Central memory CD4-positive, alpha-beta T cell (primary cell): Measurements from ENCODE around the gene SEMA5B.

Source experiments
- DNase-seq: peaks from one replicate; pipeline ENCODE4 v3.0.0; 2022

SEMA5B gene

DNA sequence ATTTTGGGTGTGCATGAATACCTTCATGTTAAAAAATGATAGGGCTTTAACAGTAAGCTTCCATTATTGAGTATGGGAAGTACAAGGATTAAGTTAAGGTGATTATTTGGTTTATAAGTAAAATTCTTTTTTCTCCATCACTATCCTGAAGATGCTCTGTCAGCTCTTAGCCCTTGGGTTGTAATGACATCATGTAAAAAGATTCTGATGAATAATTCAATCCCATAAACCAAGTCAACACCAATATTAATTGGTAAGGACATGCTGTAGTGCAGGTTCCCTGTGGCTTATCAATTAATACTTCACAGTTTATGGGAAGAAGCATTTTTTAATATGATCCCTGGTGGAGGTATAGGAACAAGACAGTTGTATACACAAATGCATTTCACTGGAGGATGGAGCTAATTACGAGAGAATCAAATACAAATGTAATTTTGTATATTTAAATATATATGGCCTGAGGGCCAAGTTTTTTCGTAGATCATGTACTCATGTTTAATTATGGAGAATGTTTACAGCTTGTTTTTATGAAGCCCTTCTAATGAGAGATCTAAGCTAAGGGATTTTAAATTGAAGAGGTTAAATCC, 145.1 kb downstream of the SEMA5B start:
- no peak for DNase-seq

DNA sequence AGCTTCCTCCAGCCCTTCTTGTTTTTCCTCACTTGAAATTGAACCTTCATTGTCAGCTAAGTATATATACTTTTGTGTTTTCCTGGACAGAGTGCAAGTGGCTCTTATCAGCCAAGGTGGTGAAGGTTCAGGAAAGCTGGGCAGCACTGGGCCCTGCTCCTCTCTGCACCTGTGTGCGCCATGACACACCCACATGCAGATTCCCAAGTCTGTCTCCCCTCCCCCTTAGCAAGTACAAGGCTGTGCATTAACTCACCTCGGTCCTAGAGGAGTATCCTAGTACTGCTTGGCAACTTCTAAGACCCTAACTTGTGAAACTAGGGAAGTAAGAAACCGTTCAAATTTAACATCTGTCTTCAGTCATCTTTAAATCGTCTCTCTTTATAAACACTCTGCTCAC, 146.9 kb downstream of the SEMA5B start:
- DNase-seq, result no peak

DNA sequence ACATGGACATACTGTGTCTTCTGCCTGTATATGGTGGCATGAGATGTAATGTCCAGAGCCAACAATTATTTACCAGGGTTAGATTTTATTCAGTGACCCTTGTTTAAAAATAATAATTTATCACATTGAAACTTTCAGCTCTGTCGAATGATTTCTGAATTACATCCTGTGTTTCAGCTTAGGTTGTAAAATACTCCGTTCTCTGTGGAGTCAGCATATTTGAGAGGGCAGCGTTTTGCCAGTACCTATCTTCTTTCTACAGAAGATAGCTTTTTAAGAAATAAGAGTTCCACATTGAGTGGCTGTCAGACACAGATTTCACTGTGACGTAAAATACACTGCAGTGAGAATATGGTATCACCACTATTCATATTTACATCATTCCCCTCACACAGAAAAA, 147.4 kb downstream of the SEMA5B start:
- DNase-seq, result no peak

DNA sequence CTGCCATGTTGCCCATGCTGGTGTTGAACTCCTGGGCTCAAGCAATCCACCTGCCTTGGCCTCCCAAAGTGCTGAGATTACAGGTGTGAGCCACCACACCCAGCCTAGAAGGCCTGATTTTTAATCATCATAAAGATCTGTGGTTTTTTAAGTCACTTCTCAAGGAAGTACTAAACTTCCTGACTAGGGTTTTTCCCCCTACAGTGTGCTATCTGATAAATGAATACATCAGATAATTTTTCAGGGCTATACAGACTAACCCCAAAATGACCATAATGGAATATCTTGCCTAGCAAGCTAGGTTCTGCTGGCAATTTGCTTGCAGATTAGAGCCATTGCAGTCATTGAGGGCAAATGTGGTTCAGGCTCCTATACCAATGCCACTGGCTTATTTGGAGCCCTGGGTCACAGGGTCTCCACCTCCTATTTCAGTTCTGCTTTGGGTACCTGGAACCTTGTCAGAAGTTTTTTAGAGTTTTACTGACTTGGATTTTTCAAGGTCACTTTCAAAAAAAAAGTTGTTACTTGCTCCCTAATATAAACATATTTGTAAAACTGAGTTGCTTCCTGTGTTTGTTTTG, 151.9 kb downstream of the SEMA5B start:
- no peak for DNase-seq

DNA sequence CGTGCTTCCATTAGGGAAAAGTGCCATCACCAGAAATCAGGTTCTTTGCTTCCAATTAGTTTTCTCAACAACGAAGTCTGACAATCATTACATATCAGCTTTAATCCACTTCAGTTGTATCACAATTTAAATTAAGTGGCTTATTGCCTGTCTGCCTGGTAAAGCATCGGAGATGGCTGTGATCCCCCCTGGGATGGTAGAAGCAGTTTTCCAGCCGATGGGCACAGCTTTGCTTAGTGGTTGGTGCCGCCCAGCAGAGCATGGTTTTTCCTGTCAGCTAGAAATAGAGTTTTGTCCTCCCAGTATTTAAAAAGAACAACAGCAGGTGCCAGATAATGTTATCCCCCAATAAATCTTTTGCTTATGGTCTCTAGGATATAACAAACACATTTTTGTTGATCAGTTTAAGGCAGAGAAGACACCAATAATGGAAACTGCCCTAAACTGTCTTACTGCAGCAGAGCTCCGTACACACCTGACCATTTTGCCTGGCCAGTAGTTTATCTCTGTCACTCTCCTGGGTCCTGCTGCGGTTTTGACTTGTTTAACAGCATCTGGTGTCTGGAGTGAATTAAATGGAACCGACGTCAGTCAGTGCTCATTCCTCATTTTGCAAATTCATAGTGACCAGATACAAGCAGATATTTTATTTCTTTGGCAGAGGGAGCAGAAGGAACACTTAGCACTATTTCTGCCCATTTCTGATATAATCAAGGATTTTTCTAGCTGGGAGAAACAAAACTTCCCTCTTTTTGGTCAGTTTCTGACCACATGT, 153.6 kb downstream of the SEMA5B start:
- no peak for DNase-seq

DNA sequence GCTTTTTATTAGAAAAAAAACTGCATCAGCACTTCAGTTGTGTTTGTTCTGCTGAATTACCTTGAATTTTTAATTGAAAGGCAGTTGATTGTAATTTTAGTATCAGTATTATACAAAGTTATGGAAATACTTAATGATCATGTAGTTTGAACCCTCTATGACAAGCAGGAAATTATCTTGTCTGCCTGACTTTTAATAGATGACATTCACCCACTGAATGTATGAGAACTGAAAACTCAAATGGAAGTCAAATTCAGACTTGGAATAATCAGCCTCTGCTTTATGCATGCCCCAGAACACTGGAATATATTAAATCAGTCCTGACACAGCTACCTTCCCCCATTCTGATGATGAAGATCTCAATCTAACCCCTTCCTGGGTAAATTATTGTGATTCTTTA, 159.2 kb downstream of the SEMA5B start:
- DNase-seq, result no peak

DNA sequence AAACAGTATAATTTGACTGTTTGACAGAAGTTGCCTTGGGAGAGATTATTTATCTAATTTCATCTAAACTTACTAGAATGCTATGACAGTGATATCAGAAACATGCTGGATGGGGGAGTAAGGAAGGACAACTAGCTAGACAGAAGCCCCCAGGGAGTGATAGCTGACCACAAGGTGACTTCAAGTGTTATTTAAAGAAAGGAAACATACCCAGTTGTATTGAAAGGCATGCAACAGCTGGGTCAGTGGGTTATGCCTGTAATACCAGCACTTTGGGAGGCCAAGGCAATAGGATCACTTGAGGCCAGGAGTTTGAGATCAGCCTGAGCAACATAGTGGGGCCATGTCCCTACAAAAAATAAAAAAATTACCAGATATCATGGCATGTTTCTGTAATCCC, 163.1 kb downstream of the SEMA5B start:
- no peak for DNase-seq

DNA sequence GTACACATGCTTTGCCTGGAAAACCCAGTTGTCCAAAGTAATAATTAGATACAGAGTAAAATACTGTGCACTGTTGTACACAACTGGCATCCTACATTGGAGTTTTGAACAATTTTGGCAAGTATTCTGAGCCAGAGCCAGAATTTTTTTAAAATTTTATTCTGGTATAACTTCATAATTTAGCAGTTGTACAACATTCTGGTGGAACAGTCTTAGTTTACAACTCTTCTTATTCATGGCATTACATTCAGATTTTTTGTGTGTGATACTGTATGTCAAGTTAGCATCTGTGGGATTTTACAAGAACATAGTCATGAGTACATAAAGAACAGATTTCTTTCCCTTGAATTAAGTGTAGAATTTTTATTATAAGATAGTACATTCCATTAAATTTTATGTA, 165.2 kb downstream of the SEMA5B start:
- DNase-seq, result no peak
